Aorta (tissue), 5 donors: ENCODE results near the gene FTH1. TPM values are rescaled to one million over a fixed set of nuclear protein-coding genes. Genes with fewer than 3 reads are reported as not detected.
A peak's percentile ranks its signal among the peaks of the same experiment; 100 is the strongest.

ENCODE experiments used
- ATAC-seq: fragments of 200-7000 bp; cut with Tn5 transposase; one replicate; pipeline ENCODE4 v1.9.1; 2022; ENCODE audit warnings: moderate library complexity; ENCODE audit not compliant: low FRiP score
- DNase-seq, 2 donors: peaks; one replicate each; pipeline ENCODE4 v3.0.0-alpha.2; 2020
- H3K27ac ChIP-seq, 2 donors: one replicate each; pipeline ENCODE4 v1.5.1; 2013; ENCODE audit warnings: low read length in 2 of 2, mild to moderate bottlenecking in 2 of 2, moderate library complexity in 2 of 2, control low read depth in 1 of 2, inconsistent platforms in 1 of 2, low read depth in 1 of 2
- H3K27me3 ChIP-seq, 2 donors: one replicate each; pipeline ENCODE4 v1.6.1; 2013; ENCODE audit warnings: control low read depth in 1 of 2, low read length in 1 of 2, mild to moderate bottlenecking in 1 of 2, moderate library complexity in 1 of 2; ENCODE audit not compliant: insufficient read depth in 2 of 2, control insufficient read depth in 1 of 2
- H3K36me3 ChIP-seq, 2 donors: one replicate each; pipeline ENCODE4 v1.6.1; 2013; ENCODE audit warnings: control low read depth in 1 of 2, low read length in 1 of 2, mild to moderate bottlenecking in 1 of 2; ENCODE audit not compliant: insufficient read depth in 2 of 2, control insufficient read depth in 1 of 2
- H3K4me1 ChIP-seq, 2 donors: one replicate each; pipeline ENCODE4 v1.6.1; 2013; ENCODE audit warnings: low read length in 2 of 2, control low read depth in 1 of 2, mild to moderate bottlenecking in 1 of 2, moderate library complexity in 1 of 2; ENCODE audit not compliant: insufficient read depth in 2 of 2, control insufficient read depth in 1 of 2
- H3K4me3 ChIP-seq, 2 donors: one replicate each; pipeline ENCODE4 v1.5.1; 2013; ENCODE audit warnings: low read length in 2 of 2, control low read depth in 1 of 2, mild to moderate bottlenecking in 1 of 2
- H3K9me3 ChIP-seq: one replicate; pipeline ENCODE4 v1.6.1; 2013; ENCODE audit warnings: mild to moderate bottlenecking, low read length; ENCODE audit not compliant: control insufficient read depth
- WGBS, 2 donors: extraction: QIAGEN DNeasy Blood & Tissue Kit; methylation state at CpG; one replicate each; pipeline ENCODE4 v1.1.7; 2013; 5-methylcytosine and 5-hydroxymethylcytosine counted together
- intact Hi-C, 2 donors: fragments of 100-400 bp; cut with DNase I; formaldehyde crosslinking; loops; one replicate each; pipeline versions ENCODE4 v1.14.2 to v1.15.0; 2022
- polyA plus RNA-seq, 2 donors: library from polyadenylated mRNA; stranded (reverse); fragments of 200-250 nt; gene quantifications; one replicate each; pipeline ENCODE4 v1.2.3, GENCODE V29; 2013
- total RNA-seq, 2 donors: library from RNA; stranded (reverse); fragmentation: NEBNext Ultra II Directional; extraction: Animal tissue kit (Norgen Biotek cat#: 25700); gene quantifications; one replicate each; pipeline ENCODE4 v1.2.1, GENCODE V29; 2021
- donor health status: healthy with polysubstance abuse.
- donor health status: Bipolar disorder and iron deficiency.
- donor health status: DM: no; HTN: no; CAD: no.
- donor health status: DM: no; HTN: no; CAD: no.
- donor health status: DM: yes; HTN: yes; CAD: no.

Gene FTH1
- total and polyA plus RNA-seq, 4 donors, result 2,602 to 9,506 (median 3,930) TPM

DNA sequence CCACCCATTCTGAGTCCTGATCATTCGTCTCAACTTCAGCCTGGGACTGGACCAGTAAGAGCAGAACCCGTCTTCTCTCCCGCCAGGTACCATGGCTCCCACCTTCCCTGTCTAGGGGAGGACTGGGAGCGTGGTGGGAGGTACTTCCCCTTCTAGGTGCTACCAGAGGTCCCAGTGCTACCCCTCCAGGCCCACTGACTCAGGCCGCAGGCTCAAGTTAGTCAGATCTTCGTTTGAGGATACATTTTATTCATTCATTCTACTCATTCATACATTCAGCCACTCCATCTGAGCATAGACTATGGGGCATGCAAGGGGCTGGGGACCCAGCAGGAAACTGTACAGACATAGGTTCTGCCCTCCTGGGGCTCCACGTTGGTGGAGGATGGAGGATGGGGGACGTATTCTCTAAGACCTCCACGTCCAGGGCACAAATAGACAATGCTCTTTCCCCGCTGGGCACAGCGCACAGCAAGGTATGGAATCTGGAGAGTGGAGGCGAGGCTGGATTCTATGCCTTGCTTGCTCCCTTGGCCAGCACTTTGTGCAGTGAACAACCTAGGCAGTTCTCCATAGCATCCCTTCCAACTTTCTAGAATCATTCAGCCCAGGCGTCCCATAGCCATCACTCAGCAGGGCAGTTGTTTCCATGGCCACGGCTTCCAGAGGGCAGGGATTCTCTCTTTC lies 49.0 kb downstream of the FTH1 start:
- ATAC-seq (no peak), DNase-seq (peak; percentile 47 to 67)
- H3K4me3 ChIP-seq, result no peak overlapping the region
- no peaks in the 10 kb centered on the region for H3K4me1 ChIP-seq
- no peak overlapping the region for H3K27ac ChIP-seq
- WGBS, 2 donors, result 81 to 86% methylated on average over 14 of the region's 14 CpGs
- intact Hi-C loops, result no loop called here
- no peaks in the 10 kb centered on the region for H3K9me3 ChIP-seq
- no peaks in the 10 kb centered on the region for H3K27me3 ChIP-seq
- no peaks in the 10 kb centered on the region for H3K36me3 ChIP-seq

DNA sequence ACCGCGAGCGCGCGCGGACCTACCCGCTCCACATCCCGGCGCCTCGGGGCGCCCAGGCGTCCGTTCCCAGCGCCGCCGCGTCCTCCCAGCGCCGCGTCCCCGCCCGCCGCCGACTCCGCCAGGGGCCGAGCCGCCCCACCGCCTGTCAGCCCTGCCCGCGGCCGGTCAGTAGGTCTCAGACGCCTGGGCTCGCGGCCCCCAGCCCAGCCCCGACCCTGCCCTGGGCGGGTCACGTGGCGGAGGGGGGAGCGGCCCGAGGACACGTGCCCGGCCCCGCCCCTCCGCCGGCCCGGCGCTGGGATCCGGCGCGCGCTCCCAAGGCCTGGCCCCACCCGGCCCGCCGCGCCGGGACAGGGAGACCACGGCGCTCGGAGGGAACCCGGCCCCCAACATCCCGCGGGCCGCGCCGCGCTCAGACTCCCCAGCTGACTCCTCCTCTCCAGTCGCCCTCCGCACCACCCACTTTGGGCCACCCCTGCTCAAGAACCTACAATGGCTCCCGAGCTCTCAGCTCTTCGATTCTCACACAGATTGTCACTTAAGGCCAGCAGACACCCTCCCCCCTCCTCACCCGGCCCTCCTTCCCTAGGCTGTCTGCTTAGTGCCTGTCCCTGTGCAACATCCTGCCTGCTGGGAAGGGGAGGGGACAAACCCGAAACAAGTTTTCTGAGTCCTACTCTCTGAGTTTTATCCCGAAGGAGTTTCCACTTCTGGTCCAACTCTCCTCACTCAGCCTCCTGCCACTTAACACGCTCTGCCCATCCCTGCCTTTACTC lies 49.9 kb downstream of the FTH1 start, which contains the start of gene RAB3IL1:
Gene RAB3IL1, minus strand, starts transcription at position 233 of the 776 bp plus-strand sequence. Its CDS starts 199 bp downstream, at position 34.
- WGBS, 2 donors, result 2% methylated on average over 48 to 74 of the region's 74 CpGs
- Histone ChIP-seq H3K4me3 (peak within 1 kb of the TSS; percentile 44 to 53), H3K36me3 (no peaks in the 10 kb centered on the region), H3K9me3 (no peaks in the 10 kb centered on the region), H3K27me3 (no peaks in the 10 kb centered on the region), H3K27ac (no peak within 1 kb of the TSS), H3K4me1 (no peaks in the 10 kb centered on the region)
- intact Hi-C loops, result no loop called here
- DNase-seq (peak; percentile 85 to 90), ATAC-seq (peak; percentile 88)

DNA sequence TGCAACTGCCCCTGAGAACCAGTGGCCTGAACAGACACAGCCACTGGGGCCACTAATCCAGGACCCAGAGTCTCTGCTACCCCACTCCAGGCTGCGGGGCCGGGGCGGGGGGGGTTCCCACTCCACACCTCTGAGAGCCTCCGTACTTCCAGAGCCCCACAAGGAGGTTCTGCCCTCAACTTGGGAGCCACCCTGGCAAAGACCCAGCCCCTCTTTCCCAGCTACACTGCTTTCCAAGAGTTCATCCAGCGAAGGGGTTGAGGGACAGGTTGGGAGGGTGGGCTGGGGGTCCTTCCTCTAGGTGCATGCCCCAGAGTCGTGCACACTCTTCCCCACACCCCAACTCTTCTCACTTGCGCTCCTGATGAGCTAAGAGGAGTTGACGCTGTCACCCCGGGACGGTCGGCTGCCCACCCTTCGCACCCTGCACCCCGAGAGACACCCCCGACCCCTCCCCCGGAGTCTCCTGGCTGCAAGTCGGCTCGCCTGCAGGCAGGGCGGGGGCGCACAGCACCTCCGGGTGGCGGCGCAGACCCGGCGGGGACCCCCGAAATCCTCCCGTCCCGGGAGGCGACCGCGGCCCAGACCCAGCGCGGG lies 50.6 kb downstream of the FTH1 start:
- H3K36me3 ChIP-seq, result no peaks in the 10 kb centered on the region
- peak; percentile 46 to 74 for DNase-seq
- intact Hi-C loops, result no loop called here
- 7 to 9% methylated on average over 28 to 32 of the region's 32 CpGs for WGBS, 2 donors
- no peak for ATAC-seq
- no peaks in the 10 kb centered on the region for H3K9me3 ChIP-seq
- H3K4me1 ChIP-seq, result no peaks in the 10 kb centered on the region
- peak overlapping the region; percentile 44 to 53 for H3K4me3 ChIP-seq
- H3K27ac ChIP-seq, result no peak overlapping the region
- H3K27me3 ChIP-seq, result no peaks in the 10 kb centered on the region

DNA sequence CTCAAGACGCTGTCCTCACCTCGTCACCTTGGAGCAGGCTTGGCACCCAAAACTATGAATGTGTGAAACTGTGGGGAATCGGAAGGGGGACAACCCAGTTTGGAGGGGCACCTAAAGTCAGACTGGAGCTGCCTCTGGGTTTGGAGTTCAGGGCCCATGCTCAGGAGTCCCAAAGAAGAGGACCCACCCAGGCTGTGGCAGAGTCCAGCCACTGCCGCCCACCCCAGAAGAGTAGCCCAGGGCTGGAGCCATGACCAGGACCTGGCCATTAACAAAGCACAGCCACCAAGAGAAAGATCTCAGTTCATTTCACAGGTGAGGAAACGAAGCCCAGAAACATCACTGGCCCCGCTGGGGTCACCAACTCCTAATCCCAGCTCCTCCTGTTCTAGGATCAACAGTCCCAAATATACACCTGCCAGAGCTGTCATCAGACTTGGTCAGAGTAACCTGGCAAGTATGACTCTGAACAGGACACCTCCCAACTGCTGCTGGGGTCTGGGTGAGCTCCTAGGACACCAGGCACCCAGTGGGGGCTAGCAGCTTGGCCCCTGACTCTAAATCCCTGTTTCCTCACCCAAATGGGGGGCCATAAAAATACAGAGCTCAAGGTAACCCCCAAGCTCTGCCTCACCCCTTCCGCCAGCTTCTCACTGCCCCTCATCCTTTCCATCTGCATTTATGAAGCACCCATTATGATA lies 52.8 kb downstream of the FTH1 start:
- no peaks in the 10 kb centered on the region for H3K9me3 ChIP-seq
- peak in 1 of 2 donors; percentile 37 for DNase-seq
- H3K4me3 ChIP-seq, result no peak overlapping the region
- H3K36me3 ChIP-seq, result no peaks in the 10 kb centered on the region
- H3K27me3 ChIP-seq, result no peaks in the 10 kb centered on the region
- 92% methylated on average over 7 of the region's 7 CpGs for WGBS, 2 donors
- intact Hi-C loops, result no loop called here
- no peak for ATAC-seq
- H3K27ac ChIP-seq, result no peak overlapping the region
- H3K4me1 ChIP-seq, result no peaks in the 10 kb centered on the region

Other genes starting within 250 kb of the FTH1 start
- gene MYRF, start 215.0 kb downstream of the FTH1 start, total RNA-seq, result 1 to 10 TPM in 1 of 2 donors, under 1 TPM in 1; 0.23 to 1.1 TPM
- 1 to 10 TPM in 1 of 2 donors, under 1 TPM in 1; 0.92 to 2.3 TPM for gene MYRF, start 215.0 kb downstream of the FTH1 start, polyA plus RNA-seq
- gene TMEM258, start 175.0 kb downstream of the FTH1 start, total RNA-seq, result 10 to 100 TPM; 73.2 to 84.1 TPM
- gene TMEM258, start 175.0 kb downstream of the FTH1 start, polyA plus RNA-seq, result 100 to 1,000 TPM; 189 to 213 TPM
- 1 to 10 TPM; 5.5 to 6.9 TPM for gene FEN1, start 174.7 kb downstream of the FTH1 start, total RNA-seq
- 1 to 10 TPM; 3.5 to 4.9 TPM for gene FEN1, start 174.7 kb downstream of the FTH1 start, polyA plus RNA-seq
- 10 to 100 TPM; 50.4 to 61.1 TPM for gene FADS1, start 150.6 kb downstream of the FTH1 start, total RNA-seq
- gene FADS1, start 150.6 kb downstream of the FTH1 start, polyA plus RNA-seq, result 10 to 100 TPM; 11.8 to 13.7 TPM
- 100 to 1,000 TPM in 1 of 2 donors, 10 to 100 TPM in 1; 89.7 to 167 TPM for gene FADS2, start 139.3 kb downstream of the FTH1 start, total RNA-seq
- 10 to 100 TPM; 38.2 to 71.4 TPM for gene FADS2, start 139.3 kb downstream of the FTH1 start, polyA plus RNA-seq
- 100 to 1,000 TPM; 120 to 180 TPM for gene FADS3, start 76.1 kb downstream of the FTH1 start, total RNA-seq
- 100 to 1,000 TPM in 1 of 2 donors, 10 to 100 TPM in 1; 33.8 to 402 TPM for gene FADS3, start 76.1 kb downstream of the FTH1 start, polyA plus RNA-seq
- gene RAB3IL1, start 50.1 kb downstream of the FTH1 start, total RNA-seq, result 10 to 100 TPM; 23.8 to 45.2 TPM
- 10 to 100 TPM in 1 of 2 donors, 1 to 10 TPM in 1; 6.4 to 11.4 TPM for gene RAB3IL1, start 50.1 kb downstream of the FTH1 start, polyA plus RNA-seq
- 1 to 10 TPM; 3.9 to 8.0 TPM for gene BEST1, start 17.3 kb downstream of the FTH1 start, total RNA-seq
- gene BEST1, start 17.3 kb downstream of the FTH1 start, polyA plus RNA-seq, result 1 to 10 TPM; 3.5 to 4.1 TPM
- 10 to 100 TPM; 17.8 to 19.8 TPM for gene INCENP, start 156.4 kb upstream of the FTH1 start, total RNA-seq
- 1 to 10 TPM; 3.5 to 7.2 TPM for gene INCENP, start 156.4 kb upstream of the FTH1 start, polyA plus RNA-seq
- not detected for gene SCGB1D1, start 222.6 kb upstream of the FTH1 start, total RNA-seq
- not detected for gene SCGB1D1, start 222.6 kb upstream of the FTH1 start, polyA plus RNA-seq
- not detected for gene SCGB2A1, start 241.0 kb upstream of the FTH1 start, total RNA-seq
- not detected for gene SCGB2A1, start 241.0 kb upstream of the FTH1 start, polyA plus RNA-seq